CD4-positive, alpha-beta T cell treated with Interleukin-4 for 1 hour (primary cell): ENCODE results near the gene ARSB.
A peak's percentile ranks its signal among the peaks of the same experiment; 100 is the strongest.
"Not testable (repeated sequence)": the region's sequence is repeated elsewhere in the genome, so short reads cannot be mapped to it uniquely, and the experiment has no call there.

ENCODE experiments used
- DNase-seq, 2 donors: peaks; one replicate each; pipeline ENCODE4 v3.0.0-alpha.2; 2020 to 2022

Gene ARSB

GRCh38 chr5:78993165-78993564, 8.1 kb upstream of the ARSB start:
- DNase-seq = no peak

- DNase-seq = no peak
These were observed 7.0 kb upstream of the ARSB start for GRCh38 chr5:78992146-78992545.

GRCh38 chr5:78989080-78989479, 4.0 kb upstream of the ARSB start:
- DNase-seq = no peak

GRCh38 chr5:78985725-78986223, 664 bp upstream of the ARSB start:
- peak; percentile 22 to 44 for DNase-seq

GRCh38 chr5:78984439-78985115, 533 bp downstream of the ARSB start:
- peak; percentile 81 to 84 for DNase-seq

- DNase-seq = peak in 1 of 2 donors; percentile 3
These were observed 1.3 kb downstream of the ARSB start for GRCh38 chr5:78983601-78984438.

- not testable (repeated sequence) for DNase-seq
These were observed 1.9 kb downstream of the ARSB start for GRCh38 chr5:78983194-78983593.

GRCh38 chr5:78979909-78980308, 5.2 kb downstream of the ARSB start:
- no peak for DNase-seq

- no peak for DNase-seq
These were observed 5.9 kb downstream of the ARSB start for GRCh38 chr5:78979117-78979742.

GRCh38 chr5:78975035-78975434, 10.1 kb downstream of the ARSB start:
- no peak for DNase-seq

GRCh38 chr5:78974601-78975000, 10.5 kb downstream of the ARSB start:
- DNase-seq = no peak

- DNase-seq = no peak
These were observed 11.1 kb downstream of the ARSB start for GRCh38 chr5:78974011-78974410.

GRCh38 chr5:78972654-78973428, 12.3 kb downstream of the ARSB start:
- DNase-seq = no peak

- no peak for DNase-seq
These were observed 13.1 kb downstream of the ARSB start for GRCh38 chr5:78971998-78972397.

- no peak for DNase-seq
These were observed 16.3 kb downstream of the ARSB start for GRCh38 chr5:78968781-78969180.

- DNase-seq = peak in 1 of 2 donors; percentile 6
These were observed 20.2 kb downstream of the ARSB start for GRCh38 chr5:78964889-78965288.

- DNase-seq = no peak
These were observed 23.4 kb downstream of the ARSB start for GRCh38 chr5:78961743-78962142.

GRCh38 chr5:78959767-78960166, 25.3 kb downstream of the ARSB start:
- no peak for DNase-seq

- DNase-seq = no peak
These were observed 26.3 kb downstream of the ARSB start for GRCh38 chr5:78958672-78959445.

GRCh38 chr5:78956901-78957300, 28.2 kb downstream of the ARSB start:
- DNase-seq = no peak

- no peak for DNase-seq
These were observed 31.9 kb downstream of the ARSB start for GRCh38 chr5:78953092-78953800.
